Activated T-cell treated with anti-CD3 and anti-CD28 coated beads for 1 hour (primary cell): ENCODE measurements around the gene SLC12A4.
"Not testable (repeated sequence)": the region's sequence is repeated elsewhere in the genome, so short reads cannot be mapped to it uniquely, and the experiment has no call there.

Experiments used
- DNase-seq: peaks from one replicate; pipeline ENCODE4 v3.0.0-alpha.2; 2020; ENCODE audit warnings: low read depth

The SLC12A4 gene

GRCh38 chr16:67987460-67988160 is 19.2 kb upstream of the SLC12A4 start:
- DNase-seq: no peak

GRCh38 chr16:67986949-67987348 is 18.5 kb upstream of the SLC12A4 start:
- DNase-seq: no peak

GRCh38 chr16:67982011-67982696 is 13.7 kb upstream of the SLC12A4 start:
- DNase-seq: no peak

GRCh38 chr16:67979955-67980678 is 11.7 kb upstream of the SLC12A4 start, which contains the start of gene DPEP3:
Gene DPEP3 (minus strand): TSS chr16:67980499. CDS start chr16:67980380, 119 bp downstream.
- no peak for DNase-seq

- DNase-seq: no peak
Measured at GRCh38 chr16:67977469-67978227, 9.2 kb upstream of the SLC12A4 start.

- DNase-seq: no peak
Measured at GRCh38 chr16:67977005-67977404, 8.6 kb upstream of the SLC12A4 start.

- no peak for DNase-seq
Measured at GRCh38 chr16:67976205-67976604, 7.8 kb upstream of the SLC12A4 start.

GRCh38 chr16:67975321-67976105 is 7.1 kb upstream of the SLC12A4 start:
- DNase-seq: no peak

GRCh38 chr16:67972285-67972684 is 3.8 kb upstream of the SLC12A4 start:
- DNase-seq: not testable (repeated sequence)

- no peak for DNase-seq
Measured at GRCh38 chr16:67971111-67971510, 2.7 kb upstream of the SLC12A4 start.

GRCh38 chr16:67969254-67970039 is 1.0 kb upstream of the SLC12A4 start:
- no peak for DNase-seq

GRCh38 chr16:67967958-67968399 is 458 bp downstream of the SLC12A4 start:
- no peak for DNase-seq

GRCh38 chr16:67967183-67967957 is 1.1 kb downstream of the SLC12A4 start:
- no peak for DNase-seq

- DNase-seq: no peak
Measured at GRCh38 chr16:67966549-67967182, 1.8 kb downstream of the SLC12A4 start.

GRCh38 chr16:67965668-67966548 is 2.5 kb downstream of the SLC12A4 start:
- DNase-seq: no peak

- DNase-seq: no peak
Measured at GRCh38 chr16:67964477-67965131, 3.8 kb downstream of the SLC12A4 start.

GRCh38 chr16:67963662-67964321 is 4.6 kb downstream of the SLC12A4 start:
- no peak for DNase-seq
